Stimulated activated CD4-positive, alpha-beta T cell treated with anti-CD3 and anti-CD28 coated beads, Interleukin-2, amount 100 ng/mL, for 24 hours (primary cell): ENCODE measurements around the gene IL36A.

Source experiments
- DNase-seq, 2 donors: peaks; one replicate each; pipeline ENCODE4 v3.0.0-alpha.2; 2020

IL36A gene

GRCh38 chr2:113005030-113005509 lies at the start of gene IL36A:
Gene IL36A (plus strand): TSS chr2:113005459. CDS start chr2:113005872, 413 bp downstream.
- DNase-seq, result no peak

DNA sequence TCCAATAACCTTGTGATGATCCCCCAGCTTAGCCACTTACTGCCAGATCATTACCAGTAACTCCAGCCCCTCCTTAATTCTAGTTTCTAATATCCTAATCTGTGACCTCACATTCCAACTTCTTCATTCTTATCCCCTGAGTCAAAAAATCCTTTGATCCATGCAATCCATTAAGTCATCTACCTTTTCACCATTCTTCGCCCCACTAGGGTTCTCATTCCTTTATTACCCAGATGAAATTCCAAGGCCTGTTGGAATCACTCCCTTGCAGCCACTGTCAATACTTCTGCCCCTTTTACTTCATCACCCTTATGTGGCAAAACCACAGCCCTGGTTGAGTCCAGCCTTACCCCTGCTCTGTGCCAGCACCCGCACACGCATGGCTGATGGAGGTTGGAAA lies 47.7 kb upstream of the IL36A start:
- no peak for DNase-seq

GRCh38 chr2:112958428-112959108 lies 46.7 kb upstream of the IL36A start:
- DNase-seq, result peak; percentile 14 to 38

GRCh38 chr2:112959109-112959812 lies 46.0 kb upstream of the IL36A start:
- DNase-seq, result no peak

DNA sequence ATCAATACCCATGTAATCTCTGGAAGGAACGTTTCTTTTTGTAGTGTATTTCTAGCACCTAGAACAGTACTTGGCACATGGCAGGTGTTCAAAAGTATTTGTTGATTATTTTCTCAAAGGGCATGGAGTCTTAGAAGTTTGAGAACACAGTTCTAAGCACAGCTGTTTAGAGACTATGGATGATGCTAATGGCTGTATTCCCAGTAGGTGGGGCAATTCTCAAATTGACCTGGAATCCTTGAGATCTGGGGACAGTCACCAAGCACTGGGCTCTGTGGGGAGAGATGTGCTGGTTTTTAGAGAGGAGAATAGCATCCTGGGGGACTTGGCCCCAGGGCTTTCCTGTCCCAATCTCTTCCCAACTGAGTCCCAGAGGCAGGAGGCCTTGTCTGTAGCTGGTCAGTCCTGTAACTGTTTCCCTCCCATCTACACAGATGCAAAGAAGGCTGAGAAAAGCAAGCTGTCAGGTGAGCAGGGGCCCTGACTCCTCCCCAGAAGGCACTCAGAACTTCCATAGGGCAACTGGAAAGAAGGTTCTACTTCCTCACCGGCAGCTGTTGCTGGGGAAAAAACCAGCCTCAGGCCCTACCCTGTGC lies 44.9 kb upstream of the IL36A start:
- DNase-seq, result no peak

DNA sequence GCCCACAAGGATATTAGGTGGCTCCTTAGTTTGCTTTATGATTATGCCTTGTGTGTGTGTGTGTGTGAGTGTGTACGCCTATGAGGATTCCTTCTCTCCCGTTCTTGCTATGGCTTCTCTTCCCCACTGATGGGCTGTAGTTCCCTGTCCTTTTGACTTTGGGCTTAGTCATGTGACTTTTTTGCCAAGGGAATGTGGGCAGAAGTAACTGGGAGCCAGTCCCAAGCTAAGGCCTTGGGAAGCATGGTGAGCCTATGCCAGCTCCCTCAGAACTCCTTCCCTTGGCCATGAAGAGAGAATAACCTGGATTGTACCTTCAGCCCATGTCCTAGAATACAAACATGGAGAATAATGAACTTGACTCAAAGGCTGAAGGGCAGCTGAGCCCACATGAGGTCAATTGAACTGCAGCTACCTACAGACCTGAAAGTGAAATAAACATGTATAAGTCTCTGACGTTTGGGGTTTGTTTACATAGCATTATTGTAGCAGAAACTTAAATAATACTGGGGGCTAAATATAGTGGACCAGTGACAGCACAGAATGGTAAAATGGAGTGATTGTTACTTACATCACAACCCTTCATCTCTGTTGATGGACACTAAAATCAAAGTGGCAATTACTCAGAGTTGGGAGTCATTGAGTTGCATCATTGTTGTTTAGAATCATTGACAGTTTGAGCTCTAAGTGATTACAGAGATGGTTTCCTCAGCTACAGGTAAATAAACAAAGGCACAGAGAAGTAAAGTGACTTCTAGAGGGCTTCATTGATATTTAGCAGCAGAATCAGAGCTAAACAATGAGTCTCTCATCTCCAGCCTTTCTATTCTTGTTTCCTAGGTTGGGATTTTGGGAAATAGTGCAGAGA lies 42.7 kb upstream of the IL36A start:
- no peak for DNase-seq

- no peak for DNase-seq
Measured at GRCh38 chr2:112967023-112967422, 38.2 kb upstream of the IL36A start.

DNA sequence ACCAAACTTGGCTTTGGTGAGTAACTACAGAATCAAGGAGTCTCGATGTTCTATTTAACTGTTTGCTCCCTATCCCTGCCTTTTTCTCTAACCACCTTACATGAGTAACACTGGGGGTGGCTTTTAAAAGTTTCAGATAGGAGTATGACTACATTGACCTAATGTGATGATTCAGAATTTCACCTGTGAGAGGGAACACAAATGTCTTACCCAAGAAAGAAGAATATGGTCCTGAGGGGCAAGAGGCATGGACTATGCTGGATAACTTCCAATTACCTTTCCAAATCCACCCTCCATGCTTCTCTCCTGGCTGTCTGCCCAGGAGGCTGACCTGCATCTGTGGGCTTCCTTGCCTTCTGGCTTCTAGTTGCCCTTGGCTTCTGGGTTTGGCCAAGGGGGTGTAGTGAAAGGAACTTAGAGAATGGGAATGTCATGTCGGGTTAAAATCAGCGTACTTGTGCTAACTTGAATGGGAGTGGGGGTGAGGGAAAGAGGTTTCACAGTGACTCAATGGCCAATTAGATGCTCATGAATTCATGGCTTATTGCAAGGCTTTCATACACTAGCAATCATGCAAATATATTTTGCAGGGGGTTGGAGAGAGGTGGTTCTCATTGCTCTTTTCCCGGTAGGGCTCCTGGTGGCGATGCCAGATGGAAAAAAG lies 32.7 kb upstream of the IL36A start:
- no peak for DNase-seq

DNA sequence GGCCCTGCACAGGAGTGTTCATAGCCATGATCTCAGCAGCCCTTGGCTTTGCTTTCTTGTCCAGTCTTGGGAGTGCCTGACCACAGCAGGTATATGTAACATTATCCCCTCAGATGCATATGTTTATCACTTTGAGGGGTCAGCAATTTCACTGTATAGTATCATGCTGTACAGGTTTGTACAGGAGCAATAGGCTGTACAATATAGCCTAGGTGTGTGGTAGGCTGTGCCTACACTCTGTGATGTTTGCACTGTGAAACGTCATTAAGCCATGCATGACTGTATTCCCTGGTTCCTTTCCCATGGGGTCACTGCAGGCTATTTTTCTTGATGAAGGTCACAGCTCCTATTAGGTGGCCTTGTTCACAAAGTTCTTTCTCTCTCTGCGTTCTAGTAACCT lies 32.1 kb upstream of the IL36A start:
- DNase-seq, result no peak

GRCh38 chr2:112977559-112978056 lies 27.7 kb upstream of the IL36A start, which contains the start of gene IL36G:
Gene IL36G (plus strand): TSS chr2:112978006. CDS start chr2:112978639, 633 bp downstream.
- DNase-seq, result no peak

GRCh38 chr2:112979731-112980130 lies 25.5 kb upstream of the IL36A start:
- DNase-seq, result no peak

DNA sequence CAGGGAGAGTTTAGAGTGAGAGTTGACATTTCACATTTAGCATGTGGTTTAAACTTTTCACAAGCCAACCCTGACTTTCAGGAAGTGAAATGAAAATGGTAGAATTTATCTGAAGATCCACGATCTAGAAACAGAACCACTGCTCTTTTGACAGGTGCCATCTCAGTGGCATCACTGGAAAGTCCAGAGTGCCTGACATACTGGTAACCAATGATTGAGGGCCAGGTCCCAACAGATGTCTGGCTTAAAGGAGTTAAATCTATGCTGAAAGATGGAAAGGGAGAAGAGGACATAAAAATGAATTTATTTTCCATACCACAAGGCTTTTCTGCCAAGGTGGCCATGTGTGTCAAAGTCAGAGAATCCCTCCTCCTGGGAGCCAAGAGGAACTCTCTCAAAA lies 24.7 kb upstream of the IL36A start:
- no peak for DNase-seq

DNA sequence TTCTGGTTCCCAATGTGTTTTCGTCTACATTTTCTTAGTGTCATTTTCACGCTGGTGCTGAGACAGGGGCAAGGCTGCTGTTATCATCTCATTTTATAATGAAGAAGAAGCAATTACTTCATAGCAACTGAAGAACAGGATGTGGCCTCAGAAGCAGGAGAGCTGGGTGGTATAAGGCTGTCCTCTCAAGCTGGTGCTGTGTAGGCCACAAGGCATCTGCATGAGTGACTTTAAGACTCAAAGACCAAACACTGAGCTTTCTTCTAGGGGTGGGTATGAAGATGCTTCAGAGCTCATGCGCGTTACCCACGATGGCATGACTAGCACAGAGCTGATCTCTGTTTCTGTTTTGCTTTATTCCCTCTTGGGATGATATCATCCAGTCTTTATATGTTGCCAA lies 20.2 kb upstream of the IL36A start:
- DNase-seq, result no peak

GRCh38 chr2:112989611-112990010 lies 15.6 kb upstream of the IL36A start:
- DNase-seq, result no peak

DNA sequence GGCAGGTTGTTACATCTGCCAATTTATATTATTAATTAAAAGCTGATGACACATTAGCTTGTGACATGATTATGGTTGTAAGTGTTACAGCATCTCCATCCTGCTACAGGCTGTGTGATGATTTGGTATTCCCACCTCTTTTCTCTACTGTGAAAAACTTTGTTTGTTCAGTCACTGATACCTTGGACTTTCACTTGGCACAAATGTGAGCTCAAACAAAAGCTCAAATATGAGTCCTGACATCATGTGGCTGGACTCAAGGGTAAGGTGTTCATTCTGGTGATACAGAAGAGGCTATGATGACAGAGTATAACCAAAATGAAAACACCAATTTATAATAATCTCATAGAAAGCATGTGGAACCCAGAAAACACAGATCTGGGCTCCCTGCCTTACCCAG lies 11.4 kb upstream of the IL36A start:
- DNase-seq, result no peak

- DNase-seq, result no peak
Measured at GRCh38 chr2:112994648-112995047, 10.6 kb upstream of the IL36A start.

- DNase-seq, result peak in 1 of 2 donors; percentile 24
Measured at GRCh38 chr2:112995346-112995920, 9.8 kb upstream of the IL36A start.

GRCh38 chr2:112996635-112997034 lies 8.6 kb upstream of the IL36A start:
- peak; percentile 50 to 54 for DNase-seq

GRCh38 chr2:112997151-112997550 lies 8.1 kb upstream of the IL36A start:
- DNase-seq, result no peak

GRCh38 chr2:113000436-113000835 lies 4.8 kb upstream of the IL36A start:
- no peak for DNase-seq

DNA sequence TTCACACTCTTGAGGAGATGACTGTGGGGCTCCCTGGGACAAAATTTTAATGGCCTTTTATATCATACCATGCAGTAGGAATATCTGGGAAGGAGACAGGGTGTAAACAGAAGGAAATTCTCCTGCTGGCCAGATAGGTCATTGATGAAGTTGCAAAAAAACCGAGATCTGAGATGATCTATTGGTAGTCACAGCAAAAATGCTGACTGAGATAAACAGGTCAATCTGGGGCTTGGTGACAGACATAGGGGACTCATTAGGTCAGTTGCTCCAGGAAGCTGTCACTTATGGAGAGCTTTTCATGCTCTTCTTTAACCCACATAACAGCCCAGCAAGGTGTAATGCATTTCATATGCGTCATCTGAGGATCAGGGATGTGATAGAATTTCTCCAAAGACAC lies 2.6 kb upstream of the IL36A start:
- DNase-seq, result no peak

GRCh38 chr2:113007250-113007649 lies 2.0 kb downstream of the IL36A start:
- DNase-seq, result no peak
